ENCODE measurements around the gene MRPL3.
"Not testable (repeated sequence)": the region's sequence is repeated elsewhere in the genome, so short reads cannot be mapped to it uniquely, and the experiment has no call there.

GRCh38 chr3:131486545-131486944 lies 16.2 kb downstream of the MRPL3 start:
- TF ChIP-seq EZH2phosphoT487 (IDR thresholded peaks at IDR 0.05; ENCODE audit: insufficient read depth, low read depth); EZH2 (IDR thresholded peaks at IDR 0.05; ENCODE audit: insufficient read depth, poor library complexity, severe bottlenecking): not testable (repeated sequence)
